Stimulated activated CD4-positive, alpha-beta T cell treated with anti-CD3 and anti-CD28 coated beads, TNF-alpha, amount 100 ng/mL, for 1 hour (primary cell): ENCODE measurements around the gene EML4.
"Not testable (repeated sequence)": the region's sequence is repeated elsewhere in the genome, so short reads cannot be mapped to it uniquely, and the experiment has no call there.

ENCODE experiments used
- DNase-seq, 3 donors: peaks; one replicate each; pipeline ENCODE4 v3.0.0-alpha.2; 2020; ENCODE audit warnings: low read depth in 3 of 3, low spot score in 1 of 3

EML4 gene

GRCh38 chr2:42371611-42372473 lies 202.7 kb downstream of the EML4 start:
- no peak for DNase-seq

GRCh38 chr2:42372474-42373200 lies 203.5 kb downstream of the EML4 start:
- DNase-seq = no peak

- no peak for DNase-seq
These were observed 207.6 kb downstream of the EML4 start for GRCh38 chr2:42376758-42377157.

GRCh38 chr2:42378415-42378814 lies 209.3 kb downstream of the EML4 start:
- no peak for DNase-seq

GRCh38 chr2:42380026-42380425 lies 210.9 kb downstream of the EML4 start:
- DNase-seq = not testable (repeated sequence)

- no peak for DNase-seq
These were observed 213.0 kb downstream of the EML4 start for GRCh38 chr2:42382144-42382543.
